Measurements from ENCODE around the gene CNBP. TPM values are rescaled to one million over a fixed set of nuclear protein-coding genes. Genes with fewer than 3 reads are reported as not detected.

Gene CNBP
- total and polyA plus RNA-seq, 2 of the 13 experiments (the other 11 are each of a cell fraction or from before 2014, with no cell fraction given): 282 to 354 TPM

DNA sequence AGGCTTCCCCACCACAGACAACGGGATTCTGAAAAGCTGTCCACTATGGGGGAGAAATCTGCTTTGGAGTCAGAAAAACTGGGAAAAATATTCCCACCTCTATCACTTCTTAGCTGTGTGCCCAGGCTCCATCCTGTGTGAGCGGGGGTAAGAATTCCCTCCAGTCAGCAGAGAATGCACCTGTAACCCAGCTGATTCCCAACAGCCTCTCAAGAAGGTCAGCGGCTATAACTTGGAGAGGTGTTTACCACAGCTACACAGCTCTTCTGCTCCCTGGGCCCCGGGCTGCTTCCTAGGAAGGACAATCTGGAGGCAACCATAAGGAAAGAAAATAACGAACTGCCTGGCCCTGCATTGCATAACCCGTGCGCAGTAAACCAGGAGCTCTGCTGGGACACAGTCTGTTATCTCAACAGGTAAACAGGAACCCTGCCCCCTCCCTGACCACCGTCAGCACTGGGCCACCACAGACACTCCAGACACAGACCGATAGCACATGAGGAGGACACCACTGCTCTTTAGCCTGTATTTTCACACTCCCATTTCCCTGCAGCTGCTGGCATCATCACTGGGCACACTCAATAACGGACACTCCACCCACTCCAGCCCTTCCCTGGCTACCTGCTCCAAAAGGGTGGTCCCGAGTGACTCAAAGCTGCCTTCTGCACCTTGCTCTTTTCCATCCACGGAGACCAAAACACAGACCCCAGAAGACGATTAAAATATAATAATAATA is 64.2 kb downstream of the CNBP start (continued):
- TF ChIP-seq, protein P1, sequence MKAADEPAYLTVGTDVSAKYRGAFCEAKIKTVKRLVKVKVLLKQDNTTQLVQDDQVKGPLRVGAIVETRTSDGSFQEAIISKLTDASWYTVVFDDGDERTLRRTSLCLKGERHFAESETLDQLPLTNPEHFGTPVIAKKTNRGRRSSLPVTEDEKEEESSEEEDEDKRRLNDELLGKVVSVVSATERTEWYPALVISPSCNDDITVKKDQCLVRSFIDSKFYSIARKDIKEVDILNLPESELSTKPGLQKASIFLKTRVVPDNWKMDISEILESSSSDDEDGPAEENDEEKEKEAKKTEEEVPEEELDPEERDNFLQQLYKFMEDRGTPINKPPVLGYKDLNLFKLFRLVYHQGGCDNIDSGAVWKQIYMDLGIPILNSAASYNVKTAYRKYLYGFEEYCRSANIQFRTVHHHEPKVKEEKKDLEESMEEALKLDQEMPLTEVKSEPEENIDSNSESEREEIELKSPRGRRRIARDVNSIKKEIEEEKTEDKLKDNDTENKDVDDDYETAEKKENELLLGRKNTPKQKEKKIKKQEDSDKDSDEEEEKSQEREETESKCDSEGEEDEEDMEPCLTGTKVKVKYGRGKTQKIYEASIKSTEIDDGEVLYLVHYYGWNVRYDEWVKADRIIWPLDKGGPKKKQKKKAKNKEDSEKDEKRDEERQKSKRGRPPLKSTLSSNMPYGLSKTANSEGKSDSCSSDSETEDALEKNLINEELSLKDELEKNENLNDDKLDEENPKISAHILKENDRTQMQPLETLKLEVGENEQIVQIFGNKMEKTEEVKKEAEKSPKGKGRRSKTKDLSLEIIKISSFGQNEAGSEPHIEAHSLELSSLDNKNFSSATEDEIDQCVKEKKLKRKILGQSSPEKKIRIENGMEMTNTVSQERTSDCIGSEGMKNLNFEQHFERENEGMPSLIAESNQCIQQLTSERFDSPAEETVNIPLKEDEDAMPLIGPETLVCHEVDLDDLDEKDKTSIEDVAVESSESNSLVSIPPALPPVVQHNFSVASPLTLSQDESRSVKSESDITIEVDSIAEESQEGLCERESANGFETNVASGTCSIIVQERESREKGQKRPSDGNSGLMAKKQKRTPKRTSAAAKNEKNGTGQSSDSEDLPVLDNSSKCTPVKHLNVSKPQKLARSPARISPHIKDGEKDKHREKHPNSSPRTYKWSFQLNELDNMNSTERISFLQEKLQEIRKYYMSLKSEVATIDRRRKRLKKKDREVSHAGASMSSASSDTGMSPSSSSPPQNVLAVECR (CRISPR knock-in tag; IDR thresholded peaks at IDR 0.05; ENCODE audit: borderline replicate concordance): peak; percentile 89; the same call in 1 of the 2 replicates
- no peak for TF ChIP-seq RNF2 (conservative IDR thresholded peaks at IDR 0.05; ENCODE audit: low read depth)
- peak; percentile 90 for TF ChIP-seq MIXL1 (CRISPR knock-in tag; IDR thresholded peaks at IDR 0.05)
- peak; percentile 96 for TF ChIP-seq SALL1 (CRISPR knock-in tag; IDR thresholded peaks at IDR 0.05)
- TF ChIP-seq, protein P2, sequence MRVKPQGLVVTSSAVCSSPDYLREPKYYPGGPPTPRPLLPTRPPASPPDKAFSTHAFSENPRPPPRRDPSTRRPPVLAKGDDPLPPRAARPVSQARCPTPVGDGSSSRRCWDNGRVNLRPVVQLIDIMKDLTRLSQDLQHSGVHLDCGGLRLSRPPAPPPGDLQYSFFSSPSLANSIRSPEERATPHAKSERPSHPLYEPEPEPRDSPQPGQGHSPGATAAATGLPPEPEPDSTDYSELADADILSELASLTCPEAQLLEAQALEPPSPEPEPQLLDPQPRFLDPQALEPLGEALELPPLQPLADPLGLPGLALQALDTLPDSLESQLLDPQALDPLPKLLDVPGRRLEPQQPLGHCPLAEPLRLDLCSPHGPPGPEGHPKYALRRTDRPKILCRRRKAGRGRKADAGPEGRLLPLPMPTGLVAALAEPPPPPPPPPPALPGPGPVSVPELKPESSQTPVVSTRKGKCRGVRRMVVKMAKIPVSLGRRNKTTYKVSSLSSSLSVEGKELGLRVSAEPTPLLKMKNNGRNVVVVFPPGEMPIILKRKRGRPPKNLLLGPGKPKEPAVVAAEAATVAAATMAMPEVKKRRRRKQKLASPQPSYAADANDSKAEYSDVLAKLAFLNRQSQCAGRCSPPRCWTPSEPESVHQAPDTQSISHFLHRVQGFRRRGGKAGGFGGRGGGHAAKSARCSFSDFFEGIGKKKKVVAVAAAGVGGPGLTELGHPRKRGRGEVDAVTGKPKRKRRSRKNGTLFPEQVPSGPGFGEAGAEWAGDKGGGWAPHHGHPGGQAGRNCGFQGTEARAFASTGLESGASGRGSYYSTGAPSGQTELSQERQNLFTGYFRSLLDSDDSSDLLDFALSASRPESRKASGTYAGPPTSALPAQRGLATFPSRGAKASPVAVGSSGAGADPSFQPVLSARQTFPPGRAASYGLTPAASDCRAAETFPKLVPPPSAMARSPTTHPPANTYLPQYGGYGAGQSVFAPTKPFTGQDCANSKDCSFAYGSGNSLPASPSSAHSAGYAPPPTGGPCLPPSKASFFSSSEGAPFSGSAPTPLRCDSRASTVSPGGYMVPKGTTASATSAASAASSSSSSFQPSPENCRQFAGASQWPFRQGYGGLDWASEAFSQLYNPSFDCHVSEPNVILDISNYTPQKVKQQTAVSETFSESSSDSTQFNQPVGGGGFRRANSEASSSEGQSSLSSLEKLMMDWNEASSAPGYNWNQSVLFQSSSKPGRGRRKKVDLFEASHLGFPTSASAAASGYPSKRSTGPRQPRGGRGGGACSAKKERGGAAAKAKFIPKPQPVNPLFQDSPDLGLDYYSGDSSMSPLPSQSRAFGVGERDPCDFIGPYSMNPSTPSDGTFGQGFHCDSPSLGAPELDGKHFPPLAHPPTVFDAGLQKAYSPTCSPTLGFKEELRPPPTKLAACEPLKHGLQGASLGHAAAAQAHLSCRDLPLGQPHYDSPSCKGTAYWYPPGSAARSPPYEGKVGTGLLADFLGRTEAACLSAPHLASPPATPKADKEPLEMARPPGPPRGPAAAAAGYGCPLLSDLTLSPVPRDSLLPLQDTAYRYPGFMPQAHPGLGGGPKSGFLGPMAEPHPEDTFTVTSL (CRISPR knock-in tag; IDR thresholded peaks at IDR 0.05; ENCODE audit: borderline replicate concordance): peak; percentile 85
- no peak for TF ChIP-seq ZFP36L2 (CRISPR knock-in tag; IDR thresholded peaks at IDR 0.05)
- no peak for TF ChIP-seq ZNF335 (CRISPR knock-in tag; IDR thresholded peaks at IDR 0.05)
- TF ChIP-seq, protein P3, sequence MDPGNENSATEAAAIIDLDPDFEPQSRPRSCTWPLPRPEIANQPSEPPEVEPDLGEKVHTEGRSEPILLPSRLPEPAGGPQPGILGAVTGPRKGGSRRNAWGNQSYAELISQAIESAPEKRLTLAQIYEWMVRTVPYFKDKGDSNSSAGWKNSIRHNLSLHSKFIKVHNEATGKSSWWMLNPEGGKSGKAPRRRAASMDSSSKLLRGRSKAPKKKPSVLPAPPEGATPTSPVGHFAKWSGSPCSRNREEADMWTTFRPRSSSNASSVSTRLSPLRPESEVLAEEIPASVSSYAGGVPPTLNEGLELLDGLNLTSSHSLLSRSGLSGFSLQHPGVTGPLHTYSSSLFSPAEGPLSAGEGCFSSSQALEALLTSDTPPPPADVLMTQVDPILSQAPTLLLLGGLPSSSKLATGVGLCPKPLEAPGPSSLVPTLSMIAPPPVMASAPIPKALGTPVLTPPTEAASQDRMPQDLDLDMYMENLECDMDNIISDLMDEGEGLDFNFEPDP (CRISPR knock-in tag; conservative IDR thresholded peaks at IDR 0.05): no peak
- TF ChIP-seq SP140L (CRISPR knock-in tag; IDR thresholded peaks at IDR 0.05; ENCODE audit: borderline replicate concordance): peak; percentile 63; the same call in 1 of the 2 replicates
- no peak for TF ChIP-seq SRSF9 (IDR thresholded peaks at IDR 0.05; ENCODE audit: borderline replicate concordance, insufficient read depth, low read depth, low read length, poor library complexity, severe bottlenecking)
- peak; percentile 64 for TF ChIP-seq ZNF747 (CRISPR knock-in tag; IDR thresholded peaks at IDR 0.05; ENCODE audit: borderline replicate concordance)

Data from HepG2 (cell line).